Ascending aorta (tissue), 2 donors: Measurements from ENCODE around the gene TNFRSF17. TPM values are rescaled to one million over a fixed set of nuclear protein-coding genes. Genes with fewer than 3 reads are reported as not detected.
A peak's percentile ranks its signal among the peaks of the same experiment; 100 is the strongest.
"Not testable (repeated sequence)": the region's sequence is repeated elsewhere in the genome, so short reads cannot be mapped to it uniquely, and the experiment has no call there.

Source experiments
- DNase-seq, 2 donors: peaks; one replicate each; pipeline ENCODE4 v3.0.0-alpha.2; 2019; ENCODE audit warnings: low spot score in 2 of 2
- H3K27ac ChIP-seq, 2 donors: fragments of 200-600 bp; sonication (generic); one replicate each; pipeline ENCODE4 v1.5.1; 2016 to 2017; ENCODE audit warnings: mild to moderate bottlenecking in 1 of 2
- H3K27me3 ChIP-seq: fragments of 200-600 bp; sonication (generic); one replicate; pipeline ENCODE4 v1.5.1; 2017
- H3K36me3 ChIP-seq, 2 donors: fragments of 200-600 bp; sonication (generic); one replicate each; pipeline ENCODE4 v1.5.1; 2016
- H3K4me1 ChIP-seq, 2 donors: fragments of 200-600 bp; sonication (generic); one replicate each; pipeline ENCODE4 v1.5.1; 2016 to 2017; ENCODE audit warnings: mild to moderate bottlenecking in 1 of 2
- H3K4me3 ChIP-seq, 2 donors: fragments of 200-600 bp; sonication (generic); one replicate each; pipeline ENCODE4 v1.5.1; 2016 to 2017; ENCODE audit warnings: mild to moderate bottlenecking in 1 of 2
- H3K9me3 ChIP-seq, 2 donors: fragments of 200-600 bp; sonication (generic); one replicate each; pipeline ENCODE4 v1.5.1; 2016
- CTCF ChIP-seq, 3 experiments: fragments of 200-600 bp in 2 of 3; fragments of 450-650 bp in 1 of 3; sonication (generic) in 2 of 3; IDR thresholded peaks; one replicate each; pipeline ENCODE4 v1.5.1; 2016 to 2019; ENCODE audit warnings: antibody characterized with exemption in 3 of 3, mild to moderate bottlenecking in 1 of 3, moderate library complexity in 1 of 3
- intact Hi-C: fragments of 100-400 bp; cut with DNase I; formaldehyde crosslinking; loops from one replicate; pipeline ENCODE4 v1.15.1; 2023
- total RNA-seq: library from RNA; depleted of rRNA; stranded (reverse); fragments of >200 nt; gene quantifications from one replicate; pipeline ENCODE4 v1.1.0, GENCODE V29; 2016

Gene TNFRSF17
- total RNA-seq, 1 donor from 2014 or later = not detected

GRCh38 chr16:11967195-11967911 is 2.3 kb downstream of the TNFRSF17 start:
- Histone ChIP-seq H3K4me3 (no peak overlapping the region), H3K27me3 (no peaks in the 10 kb centered on the region), H3K36me3 (peaks cover 2 to 5% of the 10 kb centered on the region in 2 donors), H3K4me1 (no peaks in the 10 kb centered on the region), H3K9me3 (no peaks in the 10 kb centered on the region), H3K27ac (no peak overlapping the region)
- intact Hi-C loops = no loop called here
- no peak for DNase-seq
- no peak for TF ChIP-seq CTCF (IDR thresholded peaks at IDR 0.05)

DNA sequence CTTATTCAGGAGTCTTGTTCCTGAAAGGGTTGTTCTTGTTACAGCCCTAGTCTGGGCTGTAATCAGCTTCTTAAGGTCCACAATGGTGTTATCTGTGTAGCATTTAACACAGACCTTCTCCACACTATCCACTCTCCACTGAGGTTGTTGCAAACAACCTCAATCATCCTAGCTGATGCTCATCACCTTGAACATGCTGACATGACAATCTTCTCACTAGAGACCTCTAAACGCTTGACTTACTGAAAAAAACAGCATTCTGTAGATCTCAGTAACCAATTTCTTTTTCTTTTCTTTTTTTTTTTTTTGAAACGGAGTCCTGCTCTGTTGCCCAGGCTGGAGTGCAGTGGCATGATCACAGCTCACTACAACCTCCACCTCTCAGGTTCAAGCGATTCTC is 3.6 kb downstream of the TNFRSF17 start:
- no peak for DNase-seq
- Histone ChIP-seq H3K9me3 (no peaks in the 10 kb centered on the region), H3K36me3 (peaks cover 5 to 15% of the 10 kb centered on the region in 2 donors), H3K27ac (no peak overlapping the region), H3K4me1 (no peaks in the 10 kb centered on the region), H3K4me3 (no peak overlapping the region), H3K27me3 (no peaks in the 10 kb centered on the region)
- no peak for TF ChIP-seq CTCF (IDR thresholded peaks at IDR 0.05)
- intact Hi-C loops = no loop called here

- peaks cover 5 to 18% of the 10 kb centered on the region in 2 donors for H3K36me3 ChIP-seq
- H3K27ac ChIP-seq, H3K27me3 ChIP-seq, intact Hi-C loops, DNase-seq, H3K4me1 ChIP-seq, H3K9me3 ChIP-seq, H3K4me3 ChIP-seq: not testable (repeated sequence)
Measured at GRCh38 chr16:11970292-11970691, 5.3 kb downstream of the TNFRSF17 start.

GRCh38 chr16:11972128-11972527 is 7.1 kb downstream of the TNFRSF17 start:
- TF ChIP-seq CTCF (IDR thresholded peaks at IDR 0.05) = no peak
- no peak overlapping the region for H3K4me3 ChIP-seq
- no peaks in the 10 kb centered on the region for H3K9me3 ChIP-seq
- no peaks in the 10 kb centered on the region for H3K27me3 ChIP-seq
- DNase-seq = no peak
- H3K4me1 ChIP-seq = peaks cover 0 to 8% of the 10 kb centered on the region in 2 donors
- intact Hi-C loops = no loop called here
- peaks cover 5 to 18% of the 10 kb centered on the region in 2 donors for H3K36me3 ChIP-seq
- H3K27ac ChIP-seq = no peak overlapping the region

DNA sequence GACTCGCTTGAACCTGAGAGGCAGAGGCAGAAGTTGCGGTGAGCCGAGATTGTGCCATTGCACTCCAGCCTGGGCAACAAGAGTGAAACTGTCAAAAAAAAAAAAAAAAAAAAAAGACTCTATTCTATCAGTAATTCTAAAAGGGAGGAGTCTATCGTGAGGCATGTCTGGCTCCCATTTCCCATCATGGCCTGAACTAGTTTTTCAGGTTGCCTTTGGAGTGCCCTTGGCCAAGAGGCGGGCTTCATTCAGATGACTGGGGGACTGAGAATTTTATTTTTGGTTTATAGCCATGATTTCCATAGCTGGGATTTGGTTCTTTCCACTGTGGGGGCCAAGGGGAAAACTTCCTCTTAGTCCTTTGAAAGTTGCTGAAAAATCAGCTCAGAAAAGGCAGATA is 8.1 kb downstream of the TNFRSF17 start:
- intact Hi-C loops = no loop called here
- H3K36me3 ChIP-seq = peaks cover 5 to 18% of the 10 kb centered on the region in 2 donors
- TF ChIP-seq CTCF (IDR thresholded peaks at IDR 0.05) = no peak
- no peaks in the 10 kb centered on the region for H3K27me3 ChIP-seq
- H3K4me1 ChIP-seq = peaks cover 0 to 8% of the 10 kb centered on the region in 2 donors
- no peak overlapping the region for H3K27ac ChIP-seq
- no peak overlapping the region for H3K4me3 ChIP-seq
- H3K9me3 ChIP-seq = no peaks in the 10 kb centered on the region
- DNase-seq = no peak

GRCh38 chr16:11976850-11977375 is 11.9 kb downstream of the TNFRSF17 start:
- Histone ChIP-seq H3K27ac (peak overlapping the region; percentile 73 to 83), H3K9me3 (no peaks in the 10 kb centered on the region), H3K4me3 (peak overlapping the region; percentile 78 to 92), H3K27me3 (no peaks in the 10 kb centered on the region), H3K36me3 (peaks cover 5 to 17% of the 10 kb centered on the region in 2 donors), H3K4me1 (peaks cover 0 to 8% of the 10 kb centered on the region in 2 donors)
- intact Hi-C loops = loop anchor here (1.0 to 2.0 kb wide), 4 partner anchors 61 to 126 kb away; partner anchors contain the start of gene RSL1D1
- no peak for TF ChIP-seq CTCF (IDR thresholded peaks at IDR 0.05)
- no peak for DNase-seq
